Measurements from ENCODE around the gene ASPSCR1.
A peak's percentile ranks its signal among the peaks of the same experiment; 100 is the strongest.

ASPSCR1 gene

GRCh38 chr17:82015311-82015971 lies 38.0 kb downstream of the ASPSCR1 start:
- DNase-seq = no peak

DNA sequence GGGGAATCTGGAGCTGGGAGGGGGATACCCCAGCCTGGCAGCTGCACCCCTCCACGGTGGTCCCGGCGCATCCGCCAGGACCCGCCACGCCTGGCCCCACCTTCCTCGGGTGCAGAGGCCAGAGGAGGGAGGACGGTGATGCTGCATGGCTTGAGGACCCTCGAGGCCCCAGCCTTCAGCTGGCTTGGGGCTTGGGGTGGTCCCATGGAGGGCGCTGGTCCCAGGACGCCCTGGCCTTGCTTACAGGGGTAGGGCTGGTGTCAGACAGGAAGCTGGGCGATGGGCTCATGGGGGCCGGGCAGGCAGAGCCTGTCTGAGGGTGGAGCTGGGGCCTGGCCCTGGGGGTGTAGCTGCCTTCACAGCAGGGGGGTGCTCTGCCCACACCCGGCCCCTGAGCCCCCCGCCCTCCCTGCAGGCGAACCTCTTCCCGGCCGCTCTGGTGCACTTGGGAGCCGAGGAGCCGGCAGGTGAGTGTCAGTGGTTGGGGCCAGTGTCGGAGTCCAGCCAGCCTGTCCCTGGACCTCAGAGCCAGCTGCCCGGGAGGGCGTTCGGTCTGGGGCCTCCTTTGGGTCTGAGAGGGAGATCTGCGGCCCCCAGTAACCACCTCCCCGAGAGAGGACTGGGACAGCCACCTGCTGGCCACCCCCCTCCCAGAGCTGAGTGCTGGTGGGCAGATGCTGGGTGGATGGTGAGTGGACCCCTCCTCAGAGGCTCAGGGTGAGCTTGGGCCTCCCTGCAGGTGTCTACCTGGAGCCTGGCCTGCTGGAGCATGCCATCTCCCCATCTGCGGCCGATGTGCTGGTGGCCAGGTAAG lies 38.8 kb downstream of the ASPSCR1 start:
- DNase-seq = no peak

- DNase-seq = no peak
Measured at GRCh38 chr17:82016875-82017459, 39.5 kb downstream of the ASPSCR1 start.

DNA sequence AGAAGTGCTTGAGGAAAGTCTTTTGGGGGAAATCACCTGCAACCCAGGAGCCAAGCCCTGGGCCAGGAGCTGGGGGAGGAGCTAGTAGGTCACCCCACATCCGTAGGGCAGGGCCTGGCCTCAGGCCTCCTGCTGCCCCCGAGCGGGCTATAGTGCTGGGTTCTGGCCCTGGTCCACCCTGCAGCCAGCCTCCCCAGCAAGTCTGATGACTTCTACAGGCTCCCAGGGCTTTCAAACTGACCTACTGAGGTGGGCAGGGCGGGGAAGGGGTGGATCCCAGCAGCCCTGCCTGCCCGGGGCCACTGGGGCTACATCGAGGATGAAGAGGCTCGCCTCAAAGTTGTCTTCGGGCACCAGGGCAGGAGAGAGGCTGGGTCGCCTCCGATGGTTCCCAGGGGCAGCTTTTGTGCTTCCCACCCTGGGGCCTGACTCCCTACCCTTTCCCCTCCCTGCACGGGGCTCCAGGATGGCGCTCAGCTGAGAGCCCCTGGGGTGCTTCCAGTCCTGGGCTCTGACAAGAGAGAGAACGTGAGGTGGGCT lies 40.3 kb downstream of the ASPSCR1 start:
- DNase-seq = no peak

GRCh38 chr17:82018152-82018988 lies 40.9 kb downstream of the ASPSCR1 start:
- peak; percentile 44 to 92 for DNase-seq

DNA sequence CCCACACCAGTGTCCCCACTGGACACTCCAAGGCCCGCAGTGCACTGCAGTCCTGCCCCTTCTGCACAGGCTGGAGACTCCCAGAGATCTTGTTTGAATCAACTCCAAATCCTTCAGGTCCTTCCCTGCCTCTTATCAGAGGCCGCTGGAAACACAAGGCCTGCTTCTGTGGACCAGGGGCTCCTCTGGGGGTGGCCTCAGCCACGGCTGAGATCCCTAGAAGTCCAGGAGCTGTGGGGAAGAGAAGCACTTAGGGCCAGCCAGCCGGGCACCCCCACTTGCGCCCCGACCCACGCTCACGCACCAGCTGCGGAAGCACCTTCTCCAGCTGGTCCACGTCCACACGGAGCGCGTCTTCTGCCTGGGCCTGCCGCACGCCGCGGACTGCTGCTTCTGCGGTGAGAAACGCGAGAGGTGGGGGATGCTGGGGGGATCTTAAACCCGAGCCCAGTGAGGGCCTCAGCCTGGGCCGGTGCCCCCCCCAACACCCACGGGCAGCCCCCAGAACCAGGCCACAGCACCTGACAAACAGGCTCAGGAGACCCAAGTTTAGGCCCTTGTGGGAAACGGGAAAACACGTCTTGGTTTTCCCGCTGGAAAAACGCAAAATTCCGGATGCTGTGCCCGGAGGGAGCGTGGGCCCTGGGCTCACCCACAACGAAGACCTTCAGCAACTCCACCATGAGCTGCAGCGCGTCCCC lies 41.7 kb downstream of the ASPSCR1 start:
- DNase-seq = no peak

GRCh38 chr17:82019690-82020571 lies 42.5 kb downstream of the ASPSCR1 start:
- DNase-seq = peak; percentile 66 to 69

DNA sequence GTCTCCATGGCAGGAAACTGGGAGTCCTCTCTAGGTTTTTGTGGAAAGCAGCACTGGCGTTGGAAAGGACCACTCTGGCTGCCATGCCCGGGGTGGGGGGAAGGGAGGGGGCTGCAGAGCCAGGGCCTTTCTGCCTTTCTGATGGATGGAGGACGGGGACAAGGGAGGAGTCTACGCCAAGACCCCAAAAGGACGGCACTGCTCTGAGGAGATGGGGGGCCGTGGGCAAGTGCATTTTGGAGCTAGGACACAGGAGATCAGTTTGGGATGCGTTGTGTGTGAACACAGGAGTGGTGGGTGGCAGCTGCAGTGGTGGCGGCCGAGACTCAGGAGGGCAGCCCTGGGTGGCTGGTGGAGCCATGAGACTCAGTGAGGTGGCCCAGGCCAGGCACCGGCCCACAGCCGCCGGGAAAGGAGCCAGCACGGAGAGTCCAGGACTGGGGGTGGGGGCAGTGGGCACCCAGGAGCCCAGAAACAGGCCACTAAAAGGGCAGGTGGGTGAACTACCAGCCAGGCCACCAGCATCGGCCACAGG lies 43.2 kb downstream of the ASPSCR1 start:
- DNase-seq = no peak

GRCh38 chr17:82021107-82021899 lies 43.9 kb downstream of the ASPSCR1 start:
- DNase-seq = peak; percentile 77 to 88

GRCh38 chr17:82021900-82022309 lies 44.5 kb downstream of the ASPSCR1 start:
- no peak for DNase-seq

DNA sequence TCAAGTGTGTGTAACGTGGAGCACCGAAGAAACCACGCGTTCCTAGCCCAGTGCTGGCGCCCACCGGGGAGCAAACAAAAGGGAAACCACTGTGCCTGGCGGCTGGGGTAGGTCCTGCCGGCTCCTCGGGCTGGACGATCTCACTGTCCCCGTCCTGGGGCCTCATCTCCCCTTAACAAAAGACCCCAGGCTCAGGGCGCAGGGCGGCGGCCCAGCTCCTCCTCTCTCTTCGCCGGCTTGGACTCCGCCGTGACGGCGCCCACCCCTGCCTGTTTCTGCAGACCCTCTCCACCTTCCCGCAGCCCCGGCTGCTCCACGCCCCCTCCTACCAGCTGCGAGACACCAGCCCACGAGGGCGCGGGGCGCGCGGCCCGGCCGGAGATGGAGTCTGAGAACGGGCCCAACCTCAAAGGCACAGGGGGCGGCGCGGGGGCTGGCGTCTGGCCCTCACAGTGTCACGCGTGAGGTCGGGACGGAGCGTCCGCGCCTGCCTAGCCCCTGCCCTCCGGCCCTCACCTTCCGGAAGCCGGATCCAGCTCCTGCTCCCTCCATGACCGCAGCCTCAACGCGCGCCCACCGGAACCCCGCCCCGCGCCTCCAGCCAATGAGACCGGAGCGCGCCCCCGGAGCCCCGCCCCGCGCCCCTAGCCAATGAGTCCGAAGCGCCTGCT lies 45.0 kb downstream of the ASPSCR1 start, which contains the start of gene CENPX:
TSS of gene CENPX (minus strand) at position 569 of the 671 bp plus-strand sequence. CDS start at position 552, 17 bp downstream.
- peak in 1 of 2 experiments; percentile 29 for DNase-seq

GRCh38 chr17:82022981-82023446 lies 45.6 kb downstream of the ASPSCR1 start, which contains the start of gene LRRC45:
Gene LRRC45 (plus strand): TSS chr17:82023305. CDS start chr17:82023644, 339 bp downstream.
- peak; percentile 100 for DNase-seq

GRCh38 chr17:82023447-82024241 lies 46.2 kb downstream of the ASPSCR1 start:
- DNase-seq = peak; percentile 14 to 30

GRCh38 chr17:82024859-82025258 lies 47.4 kb downstream of the ASPSCR1 start:
- no peak for DNase-seq

DNA sequence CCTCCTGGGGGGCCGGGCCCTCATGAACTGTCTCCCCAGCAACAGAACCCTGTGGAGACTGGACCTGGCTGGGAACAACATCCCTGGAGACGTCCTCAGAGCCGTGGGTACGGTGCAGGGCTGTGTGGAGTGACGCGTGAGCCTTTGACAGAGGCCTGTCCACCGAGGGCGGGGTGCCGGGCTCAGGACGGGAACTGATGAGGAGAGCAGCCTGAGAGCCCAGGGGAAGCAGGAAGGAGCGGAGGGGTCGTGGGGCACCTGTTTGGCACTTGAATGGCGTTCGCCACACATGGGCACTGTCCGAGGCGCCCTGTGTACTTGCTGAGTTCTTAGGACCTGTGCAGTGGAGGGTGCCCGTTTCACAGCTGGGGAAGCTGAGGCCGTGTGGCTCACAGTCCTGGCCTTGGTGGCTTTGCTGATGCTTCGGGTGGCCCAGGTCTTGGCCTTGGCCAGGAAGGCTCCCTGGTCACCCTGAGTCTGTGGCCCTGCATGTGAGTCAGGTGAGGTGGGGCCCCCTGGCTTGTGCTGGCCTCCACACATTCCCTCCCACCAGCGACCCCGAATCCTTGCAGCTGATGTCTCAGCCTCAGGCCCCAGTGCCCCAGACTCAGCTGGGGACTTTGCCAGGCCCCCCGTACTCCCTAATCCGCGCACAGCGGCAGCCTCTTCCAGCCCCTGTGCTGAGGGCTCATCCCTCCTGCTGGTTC lies 48.1 kb downstream of the ASPSCR1 start:
- DNase-seq = no peak

DNA sequence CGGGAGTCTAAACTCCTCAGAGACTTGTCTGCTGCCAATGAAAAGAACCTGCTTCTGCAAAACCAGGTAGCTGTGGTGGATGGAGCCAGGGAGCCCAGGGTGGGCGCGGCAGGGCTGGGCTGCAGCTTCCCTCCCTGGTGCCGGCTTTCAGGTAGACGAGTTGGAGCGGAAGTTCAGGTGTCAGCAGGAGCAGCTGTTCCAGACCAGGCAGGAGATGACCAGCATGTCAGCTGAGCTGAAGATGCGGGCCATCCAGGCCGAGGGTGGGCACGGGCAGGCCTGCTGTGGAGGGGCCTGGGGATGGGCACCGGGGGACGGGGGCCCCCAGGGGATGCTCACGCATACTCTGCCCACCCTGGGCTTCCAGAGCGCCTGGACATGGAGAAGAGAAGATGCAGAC lies 50.8 kb downstream of the ASPSCR1 start:
- no peak for DNase-seq

GRCh38 chr17:82028966-82029365 lies 51.5 kb downstream of the ASPSCR1 start:
- DNase-seq = no peak

Measured in SHP77 (cell line).